NT2/D1 (cell line): ENCODE data around the gene DNAAF1.

Experiments used
- SUZ12 ChIP-seq: IDR thresholded peaks from 2 replicates; pipeline ENCODE4 v1.6.1; 2011; ENCODE audit not compliant: insufficient read length, insufficient read depth; ENCODE audit errors: extremely low read depth
- YY1 ChIP-seq: IDR thresholded peaks from 2 replicates; pipeline ENCODE4 v1.6.1; 2011; ENCODE audit not compliant: insufficient read length, insufficient read depth
- ZNF274 ChIP-seq: IDR thresholded peaks from 2 replicates; pipeline ENCODE4 v1.6.1; 2011; ENCODE audit warnings: mild to moderate bottlenecking, low read depth, low read length

DNA sequence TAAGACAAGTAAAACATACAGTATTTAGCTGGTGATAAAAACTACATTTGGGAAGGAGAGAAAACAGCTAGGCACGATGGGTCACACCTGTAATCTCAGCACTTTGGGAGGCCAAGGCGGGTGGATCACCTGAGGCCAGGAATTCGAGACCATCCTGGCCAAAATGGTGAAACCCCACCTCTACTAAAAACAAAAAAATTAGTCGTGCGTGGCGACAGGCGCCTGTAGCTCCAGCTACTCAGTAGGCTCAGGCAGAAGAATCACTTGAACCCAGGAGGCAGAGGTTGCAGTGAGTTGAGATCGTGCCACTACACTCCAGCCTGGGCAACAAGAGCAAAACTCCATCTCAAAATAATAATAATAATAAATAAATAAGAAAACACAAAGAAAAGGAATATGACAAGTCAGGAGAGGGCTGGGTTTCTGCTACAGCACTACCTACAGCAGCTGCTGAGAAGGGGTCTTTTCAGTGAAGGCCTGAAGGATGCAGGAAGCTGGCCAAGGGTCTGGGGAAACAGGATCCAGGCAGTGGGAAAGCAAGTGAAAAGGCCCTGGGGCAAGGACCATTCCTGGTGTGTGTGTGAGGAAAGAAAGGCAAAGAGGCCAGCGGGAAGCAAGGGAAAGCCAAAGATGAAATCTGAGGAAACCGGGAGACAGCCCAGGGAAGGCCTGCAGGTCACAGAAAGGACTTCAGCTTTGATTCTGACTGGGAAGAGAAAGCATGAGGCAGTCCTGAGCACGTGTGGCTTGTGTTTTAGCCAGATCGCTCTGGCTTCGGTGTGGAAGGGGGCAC is 39.0 kb upstream of the DNAAF1 start:
- TF ChIP-seq ZNF274 (no peak), YY1 (no peak), SUZ12 (no peak)
